ENCODE measurements around the gene GSC2. TPM values are rescaled to one million over a fixed set of nuclear protein-coding genes. Genes with fewer than 3 reads are reported as not detected.

GSC2 gene
- total RNA-seq, 4 donors from 2014 or later, result not detected

DNA sequence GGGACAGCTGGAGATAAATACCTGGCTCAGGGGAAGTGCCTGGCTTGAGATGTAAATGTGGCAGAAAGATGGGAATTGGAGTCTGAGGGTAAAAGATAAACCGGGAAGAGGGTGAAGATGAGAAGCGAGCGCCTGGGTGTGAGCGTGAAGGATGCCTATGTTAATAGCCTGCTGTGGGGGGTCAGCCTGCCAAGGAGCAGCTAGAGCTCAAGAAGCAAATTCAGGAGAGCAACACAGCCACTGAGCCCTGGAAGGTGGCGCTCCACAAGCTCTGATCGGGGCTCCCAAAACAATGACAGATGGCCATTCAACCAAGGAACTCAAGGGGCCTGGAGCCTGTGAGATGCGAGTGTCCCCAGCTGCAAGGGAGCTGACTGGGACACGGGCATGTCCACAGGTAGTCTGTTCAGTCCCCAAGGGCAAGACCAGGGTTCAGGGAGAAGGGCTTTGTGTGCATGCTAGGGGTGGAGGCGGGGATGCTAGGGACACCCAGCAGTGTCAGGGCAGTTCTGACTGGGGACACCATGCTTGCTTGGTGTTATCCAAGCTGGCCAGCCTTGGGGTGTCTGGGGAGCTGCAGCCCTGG lies 2.8 kb downstream of the GSC2 start:
- intact Hi-C loops (cut with DNase I), result loop anchor here (10.0 kb wide), 2 partner anchors 288 to 478 kb away; partner anchors contain the start of genes HIRA and MRPL40
- Histone ChIP-seq H3K9me3 (no peaks in the 10 kb centered on the region), H3K36me3 (peaks cover 3 to 5% of the 10 kb centered on the region in 2 donors), H3K4me3 (replicated peaks in 1 of 3) (no peak overlapping the region), H3K27ac (no peak overlapping the region), H3K4me1 (peaks cover 5 to 17% of the 10 kb centered on the region in 2 donors), H3K27me3 (peaks cover 16% of the 10 kb centered on the region)
- DNase-seq, result no peak
- no peak for TF ChIP-seq POLR2A (IDR thresholded peaks at IDR 0.05)
- TF ChIP-seq, protein P1, sequence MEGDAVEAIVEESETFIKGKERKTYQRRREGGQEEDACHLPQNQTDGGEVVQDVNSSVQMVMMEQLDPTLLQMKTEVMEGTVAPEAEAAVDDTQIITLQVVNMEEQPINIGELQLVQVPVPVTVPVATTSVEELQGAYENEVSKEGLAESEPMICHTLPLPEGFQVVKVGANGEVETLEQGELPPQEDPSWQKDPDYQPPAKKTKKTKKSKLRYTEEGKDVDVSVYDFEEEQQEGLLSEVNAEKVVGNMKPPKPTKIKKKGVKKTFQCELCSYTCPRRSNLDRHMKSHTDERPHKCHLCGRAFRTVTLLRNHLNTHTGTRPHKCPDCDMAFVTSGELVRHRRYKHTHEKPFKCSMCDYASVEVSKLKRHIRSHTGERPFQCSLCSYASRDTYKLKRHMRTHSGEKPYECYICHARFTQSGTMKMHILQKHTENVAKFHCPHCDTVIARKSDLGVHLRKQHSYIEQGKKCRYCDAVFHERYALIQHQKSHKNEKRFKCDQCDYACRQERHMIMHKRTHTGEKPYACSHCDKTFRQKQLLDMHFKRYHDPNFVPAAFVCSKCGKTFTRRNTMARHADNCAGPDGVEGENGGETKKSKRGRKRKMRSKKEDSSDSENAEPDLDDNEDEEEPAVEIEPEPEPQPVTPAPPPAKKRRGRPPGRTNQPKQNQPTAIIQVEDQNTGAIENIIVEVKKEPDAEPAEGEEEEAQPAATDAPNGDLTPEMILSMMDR (IDR thresholded peaks at IDR 0.05), result no peak
- WGBS, 2 donors, result 33 to 39% methylated on average over 8 of the region's 9 CpGs

DNA sequence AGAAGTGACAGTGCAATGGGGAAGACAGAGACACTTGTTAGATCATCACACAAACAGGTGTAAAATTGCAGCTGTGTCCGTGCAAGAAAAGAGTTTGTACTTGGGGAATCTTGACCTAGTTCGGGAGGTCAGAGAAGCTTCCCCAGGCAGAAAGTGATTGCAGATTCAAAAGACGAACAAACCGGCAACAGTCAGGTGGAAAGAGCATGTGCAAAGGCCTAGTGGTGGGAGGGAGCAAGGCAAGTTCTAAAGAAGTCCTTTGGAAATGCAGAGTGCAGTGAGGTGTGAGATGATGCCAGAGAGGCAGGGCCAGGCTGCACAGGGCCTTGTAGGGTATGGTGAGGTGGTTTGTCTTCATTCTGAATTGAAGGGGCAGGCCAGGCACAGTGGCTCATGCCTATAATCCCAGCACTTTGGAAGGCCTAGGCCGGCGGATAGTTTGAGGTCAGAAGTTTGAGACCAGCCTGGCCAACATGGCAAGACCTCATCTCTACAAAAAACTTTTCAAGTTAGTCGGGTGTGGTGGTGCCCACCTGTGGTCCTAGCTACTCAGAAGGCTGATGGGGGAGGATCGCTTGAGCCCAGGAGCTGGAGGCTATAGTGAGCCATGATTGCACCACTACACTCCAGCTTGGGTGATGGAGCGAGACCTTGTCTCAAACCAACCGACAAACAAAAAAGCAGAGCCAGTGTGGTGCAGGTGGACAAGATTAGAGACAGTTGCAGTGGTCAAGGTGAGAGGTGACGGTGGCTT lies 3.7 kb downstream of the GSC2 start:
- Histone ChIP-seq H3K4me1 (peaks cover 5 to 17% of the 10 kb centered on the region in 2 donors), H3K9me3 (no peaks in the 10 kb centered on the region), H3K36me3 (peaks cover 11 to 13% of the 10 kb centered on the region in 2 donors), H3K4me3 (replicated peaks in 1 of 3) (no peak overlapping the region), H3K27me3 (peaks cover 14% of the 10 kb centered on the region), H3K27ac (no peak overlapping the region)
- intact Hi-C loops (cut with DNase I), result loop anchor here (10.0 kb wide), 2 partner anchors 288 to 478 kb away; partner anchors contain the start of genes HIRA and MRPL40
- no peak for DNase-seq
- WGBS, 2 donors, result 61 to 85% methylated on average over 10 to 11 of the region's 11 CpGs
- TF ChIP-seq, protein P1 (IDR thresholded peaks at IDR 0.05), result no peak
- TF ChIP-seq POLR2A (IDR thresholded peaks at IDR 0.05), result no peak

DNA sequence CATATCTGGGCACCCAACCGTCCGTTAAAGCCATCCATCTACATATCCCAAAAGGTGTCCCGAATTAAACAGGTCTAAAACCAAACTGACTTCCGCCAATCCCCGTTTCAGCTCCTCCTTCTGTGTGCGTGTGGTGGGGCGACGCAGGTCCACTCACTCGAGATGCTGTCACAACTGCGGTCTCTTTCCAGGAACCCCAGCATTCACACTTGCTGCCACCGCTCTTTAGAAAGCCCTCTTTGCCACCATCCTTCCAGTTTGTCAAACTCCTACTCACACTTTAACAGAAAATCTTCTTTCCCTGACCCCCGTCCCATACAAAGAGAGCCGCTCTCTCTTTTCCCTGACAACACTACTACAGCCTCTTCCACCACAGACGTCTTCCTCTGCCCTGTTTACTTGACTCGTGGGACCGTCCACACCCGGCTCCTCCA lies 6.1 kb downstream of the GSC2 start:
- Histone ChIP-seq H3K4me1 (peaks cover 5 to 9% of the 10 kb centered on the region in 2 donors), H3K9me3 (no peaks in the 10 kb centered on the region), H3K4me3 (replicated peaks in 1 of 3) (peak overlapping the region; percentile 70 to 85 (median 81)), H3K27ac (peak overlapping the region in 2 of 3 donors; percentile 43 to 61), H3K27me3 (peaks cover 2% of the 10 kb centered on the region), H3K36me3 (peaks cover 31 to 34% of the 10 kb centered on the region in 2 donors)
- no peak for TF ChIP-seq POLR2A (IDR thresholded peaks at IDR 0.05)
- TF ChIP-seq, protein P1 (IDR thresholded peaks at IDR 0.05), result no peak
- DNase-seq, result no peak
- intact Hi-C loops (cut with DNase I), result loop anchor here (10.0 kb wide), 2 partner anchors 291 to 481 kb away; partner anchors contain the start of genes HIRA and MRPL40
- 3 to 5% methylated on average over 17 of the region's 17 CpGs for WGBS, 2 donors

DNA sequence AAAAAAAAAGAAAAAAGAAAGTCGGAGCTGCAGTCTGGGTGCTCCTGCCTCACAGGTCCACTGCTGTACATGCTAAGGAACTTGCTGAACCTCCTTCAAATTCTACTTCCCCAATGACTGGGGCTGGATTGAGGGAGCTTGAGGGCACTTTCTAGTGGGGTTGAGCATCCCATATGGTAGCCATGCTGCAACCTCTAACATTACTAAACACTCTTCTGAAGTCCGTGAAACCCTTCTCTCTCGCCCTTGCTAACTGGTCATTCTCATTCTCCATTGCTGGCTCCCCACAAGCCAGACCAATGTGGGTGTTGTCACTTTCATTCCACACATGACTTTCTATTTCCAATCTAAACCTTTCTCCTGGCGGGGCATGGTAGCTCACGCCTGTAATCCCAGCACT lies 6.9 kb downstream of the GSC2 start:
- Histone ChIP-seq H3K27me3 (no peaks in the 10 kb centered on the region), H3K4me1 (peaks cover 5 to 9% of the 10 kb centered on the region in 2 donors), H3K27ac (no peak overlapping the region), H3K4me3 (replicated peaks in 1 of 3) (peak overlapping the region in 1 of 3 donors; percentile 85), H3K36me3 (peaks cover 39 to 42% of the 10 kb centered on the region in 2 donors), H3K9me3 (no peaks in the 10 kb centered on the region)
- TF ChIP-seq, protein P1 (IDR thresholded peaks at IDR 0.05), result no peak
- no peak for TF ChIP-seq POLR2A (IDR thresholded peaks at IDR 0.05)
- WGBS, 2 donors, result 80 to 98% methylated on average over 5 of the region's 5 CpGs
- intact Hi-C loops (cut with DNase I), result loop anchor here (10.0 kb wide), 2 partner anchors 292 to 482 kb away; partner anchors contain the start of genes HIRA and MRPL40
- no peak for DNase-seq
